ENCODE measurements around the gene OR6N1. TPM values are rescaled to one million over a fixed set of nuclear protein-coding genes. Genes with fewer than 3 reads are reported as not detected.

Gene OR6N1
- total RNA-seq, 1 donor from 2014 or later, result not detected

DNA sequence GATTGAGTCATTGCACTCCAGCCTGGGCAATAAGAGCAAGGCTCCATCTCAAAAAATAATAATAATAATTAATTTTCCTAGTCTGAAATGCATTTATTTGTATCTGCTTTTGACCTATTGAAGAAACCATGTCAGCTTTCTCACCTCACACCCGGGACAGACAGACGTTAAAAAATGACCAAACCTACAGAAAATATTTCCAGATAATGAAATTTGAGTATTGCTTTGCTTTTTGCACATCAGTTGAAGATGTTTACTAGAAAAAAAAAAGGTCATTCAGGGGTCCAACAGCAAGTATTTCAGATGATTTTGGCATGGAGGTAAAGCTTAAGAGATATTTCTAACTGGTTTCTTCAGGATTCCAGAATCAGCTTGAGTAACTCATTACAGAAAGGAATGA is 17.6 kb downstream of the OR6N1 start, which contains the start of gene OR6K6:
TSS of gene OR6K6 (plus strand) at position 301 of the 400 bp plus-strand sequence. CDS start 168 bp downstream, outside the sequence.
- TF ChIP-seq, protein P1, sequence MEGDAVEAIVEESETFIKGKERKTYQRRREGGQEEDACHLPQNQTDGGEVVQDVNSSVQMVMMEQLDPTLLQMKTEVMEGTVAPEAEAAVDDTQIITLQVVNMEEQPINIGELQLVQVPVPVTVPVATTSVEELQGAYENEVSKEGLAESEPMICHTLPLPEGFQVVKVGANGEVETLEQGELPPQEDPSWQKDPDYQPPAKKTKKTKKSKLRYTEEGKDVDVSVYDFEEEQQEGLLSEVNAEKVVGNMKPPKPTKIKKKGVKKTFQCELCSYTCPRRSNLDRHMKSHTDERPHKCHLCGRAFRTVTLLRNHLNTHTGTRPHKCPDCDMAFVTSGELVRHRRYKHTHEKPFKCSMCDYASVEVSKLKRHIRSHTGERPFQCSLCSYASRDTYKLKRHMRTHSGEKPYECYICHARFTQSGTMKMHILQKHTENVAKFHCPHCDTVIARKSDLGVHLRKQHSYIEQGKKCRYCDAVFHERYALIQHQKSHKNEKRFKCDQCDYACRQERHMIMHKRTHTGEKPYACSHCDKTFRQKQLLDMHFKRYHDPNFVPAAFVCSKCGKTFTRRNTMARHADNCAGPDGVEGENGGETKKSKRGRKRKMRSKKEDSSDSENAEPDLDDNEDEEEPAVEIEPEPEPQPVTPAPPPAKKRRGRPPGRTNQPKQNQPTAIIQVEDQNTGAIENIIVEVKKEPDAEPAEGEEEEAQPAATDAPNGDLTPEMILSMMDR (IDR thresholded peaks at IDR 0.05; ENCODE audit: unreplicated experiment), result no peak
- H3K4me1 Mint-ChIP-seq (ENCODE audit: low read depth), result no peaks in the 10 kb centered on the region
- H3K4me3 Mint-ChIP-seq (ENCODE audit: low read depth), result no peak within 1 kb of the TSS
- H3K27me3 Mint-ChIP-seq, result no peaks in the 10 kb centered on the region
- DNase-seq (ENCODE audit: low spot score, unreplicated experiment), result no peak
- H3K27ac Mint-ChIP-seq, result peak within 1 kb of the TSS; percentile 74
- peaks cover 4% of the 10 kb centered on the region for H3K9me3 Mint-ChIP-seq (ENCODE audit: low read depth)
- no peaks in the 10 kb centered on the region for H3K36me3 Mint-ChIP-seq (ENCODE audit: insufficient read depth)

DNA sequence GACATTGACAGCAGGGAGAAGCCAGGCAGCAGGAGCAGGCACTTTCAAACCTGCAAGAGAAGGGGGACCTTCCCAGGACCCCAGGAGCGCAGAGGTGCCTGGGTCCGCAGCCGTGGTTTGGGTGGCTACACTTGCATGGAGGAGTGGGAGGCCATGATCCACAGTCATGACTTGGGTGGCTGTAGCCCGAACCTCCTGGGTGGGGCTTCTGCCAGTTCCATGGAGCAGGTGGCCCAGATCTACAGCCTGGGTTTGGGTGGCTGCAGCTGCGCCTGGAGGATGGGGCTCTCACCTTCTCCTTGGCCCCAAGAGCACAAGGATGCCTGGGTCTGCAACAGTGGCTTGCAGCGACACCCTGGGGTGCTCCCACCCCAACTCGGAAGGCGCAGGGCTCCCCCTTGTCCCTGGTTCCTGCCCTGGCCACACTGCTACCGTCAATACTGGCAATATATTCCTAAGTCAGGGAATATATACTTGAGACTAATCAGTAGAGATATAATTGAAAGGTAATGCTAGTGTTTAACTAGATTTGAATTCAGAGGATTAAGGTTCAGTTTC is 19.8 kb downstream of the OR6N1 start:
- H3K36me3 Mint-ChIP-seq (ENCODE audit: insufficient read depth), result no peaks in the 10 kb centered on the region
- DNase-seq (ENCODE audit: low spot score, unreplicated experiment), result no peak
- TF ChIP-seq, protein P1 (IDR thresholded peaks at IDR 0.05; ENCODE audit: unreplicated experiment), result no peak
- no peaks in the 10 kb centered on the region for H3K9me3 Mint-ChIP-seq (ENCODE audit: low read depth)
- H3K4me3 Mint-ChIP-seq (ENCODE audit: low read depth), result no peak overlapping the region
- no peaks in the 10 kb centered on the region for H3K4me1 Mint-ChIP-seq (ENCODE audit: low read depth)
- no peak overlapping the region for H3K27ac Mint-ChIP-seq
- H3K27me3 Mint-ChIP-seq, result no peaks in the 10 kb centered on the region

DNA sequence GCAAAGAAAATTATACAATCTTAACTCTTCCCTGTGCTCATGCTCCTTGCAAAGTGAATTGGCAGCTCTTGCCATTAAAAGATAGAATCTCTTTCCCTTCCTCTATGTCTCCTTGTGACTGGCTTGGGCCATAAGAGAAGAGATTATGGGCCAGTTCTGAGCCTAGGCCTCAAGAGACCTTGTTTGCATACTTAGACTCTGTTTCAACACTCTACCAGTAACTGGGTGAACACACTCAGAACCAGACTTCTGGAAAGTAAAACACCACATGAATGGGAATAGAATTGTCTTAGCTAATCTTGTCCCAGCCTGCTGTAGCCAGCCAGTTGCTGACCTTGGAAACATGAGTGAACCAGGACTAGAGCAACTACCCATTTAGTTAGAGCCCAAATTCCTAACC is 36.1 kb downstream of the OR6N1 start:
- Mint-ChIP-seq H3K27ac (no peak overlapping the region), H3K9me3 (ENCODE audit: low read depth) (no peaks in the 10 kb centered on the region), H3K4me3 (ENCODE audit: low read depth) (no peak overlapping the region), H3K27me3 (no peaks in the 10 kb centered on the region), H3K36me3 (ENCODE audit: insufficient read depth) (no peaks in the 10 kb centered on the region), H3K4me1 (ENCODE audit: low read depth) (no peaks in the 10 kb centered on the region)
- TF ChIP-seq, protein P1 (IDR thresholded peaks at IDR 0.05; ENCODE audit: unreplicated experiment), result no peak
- no peak for DNase-seq (ENCODE audit: low spot score, unreplicated experiment)

DNA sequence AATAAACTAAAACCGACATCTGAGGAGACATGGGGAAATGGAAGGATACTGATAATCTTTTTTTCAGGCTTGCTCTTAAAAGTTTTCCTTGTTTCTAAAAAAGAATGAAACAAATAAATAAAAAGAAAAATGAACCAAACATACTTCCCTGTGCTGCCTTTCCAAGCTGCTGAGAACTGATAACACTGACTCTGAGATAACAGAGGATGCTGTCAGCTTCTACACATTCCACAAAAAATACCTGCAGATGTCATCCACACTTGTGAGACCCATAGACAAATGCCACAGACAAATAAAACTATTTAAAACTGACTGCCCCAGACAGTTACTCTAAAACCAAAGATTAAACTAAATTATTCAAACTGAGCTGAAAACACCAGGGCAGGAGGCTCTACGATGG is 39.5 kb downstream of the OR6N1 start:
- Mint-ChIP-seq H3K36me3 (ENCODE audit: insufficient read depth) (no peaks in the 10 kb centered on the region), H3K27me3 (peaks cover 4% of the 10 kb centered on the region), H3K27ac (no peak overlapping the region), H3K9me3 (ENCODE audit: low read depth) (no peaks in the 10 kb centered on the region), H3K4me1 (ENCODE audit: low read depth) (no peaks in the 10 kb centered on the region), H3K4me3 (ENCODE audit: low read depth) (no peak overlapping the region)
- no peak for DNase-seq (ENCODE audit: low spot score, unreplicated experiment)
- TF ChIP-seq, protein P1 (IDR thresholded peaks at IDR 0.05; ENCODE audit: unreplicated experiment), result no peak

DNA sequence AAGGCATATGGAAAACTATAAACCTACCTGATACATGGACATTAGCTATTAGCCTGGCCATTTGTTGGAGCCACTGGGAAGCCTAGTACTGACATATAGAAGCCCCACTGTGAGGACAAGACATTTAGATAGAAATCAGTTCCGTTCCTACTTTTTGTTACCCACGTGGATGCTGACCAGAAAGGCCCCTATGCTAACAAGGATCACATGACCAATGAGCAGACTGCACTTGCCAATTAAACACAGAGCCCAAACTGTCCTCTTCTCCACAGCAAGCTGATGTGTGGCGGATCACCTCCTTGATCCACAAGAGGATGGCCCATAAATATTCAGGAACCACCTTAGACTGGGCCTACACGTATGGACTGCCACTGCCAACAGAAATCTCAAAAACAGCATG is 40.3 kb downstream of the OR6N1 start:
- no peaks in the 10 kb centered on the region for H3K36me3 Mint-ChIP-seq (ENCODE audit: insufficient read depth)
- peaks cover 4% of the 10 kb centered on the region for H3K27me3 Mint-ChIP-seq
- H3K9me3 Mint-ChIP-seq (ENCODE audit: low read depth), result no peaks in the 10 kb centered on the region
- DNase-seq (ENCODE audit: low spot score, unreplicated experiment), result no peak
- no peak overlapping the region for H3K4me3 Mint-ChIP-seq (ENCODE audit: low read depth)
- peaks cover 2% of the 10 kb centered on the region for H3K4me1 Mint-ChIP-seq (ENCODE audit: low read depth)
- no peak overlapping the region for H3K27ac Mint-ChIP-seq
- TF ChIP-seq, protein P1 (IDR thresholded peaks at IDR 0.05; ENCODE audit: unreplicated experiment), result no peak

Measured in progenitor cell of endocrine pancreas (in vitro differentiated cells).